NCI-H2029 (cell line): ENCODE data around the gene TLR4.
A peak's percentile ranks its signal among the peaks of the same experiment; 100 is the strongest.

Source experiments
- DNase-seq: peaks from one replicate; lab custom pipeline; 2025; lab: John Stamatoyannopoulos, UW

TLR4 gene

DNA sequence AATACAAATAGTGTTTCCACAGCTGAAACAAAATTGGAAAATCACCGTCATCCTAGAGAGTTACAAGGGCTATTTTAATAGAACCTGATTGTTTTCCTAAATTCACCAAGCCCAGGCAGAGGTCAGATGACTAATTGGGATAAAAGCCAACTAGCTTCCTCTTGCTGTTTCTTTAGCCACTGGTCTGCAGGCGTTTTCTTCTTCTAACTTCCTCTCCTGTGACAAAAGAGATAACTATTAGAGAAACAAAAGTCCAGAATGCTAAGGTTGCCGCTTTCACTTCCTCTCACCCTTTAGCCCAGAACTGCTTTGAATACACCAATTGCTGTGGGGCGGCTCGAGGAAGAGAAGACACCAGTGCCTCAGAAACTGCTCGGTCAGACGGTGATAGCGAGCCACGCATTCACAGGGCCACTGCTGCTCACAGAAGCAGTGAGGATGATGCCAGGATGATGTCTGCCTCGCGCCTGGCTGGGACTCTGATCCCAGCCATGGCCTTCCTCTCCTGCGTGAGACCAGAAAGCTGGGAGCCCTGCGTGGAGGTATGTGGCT is at the start of gene TLR4:
TSS of gene TLR4 (plus strand) at position 380 of the 552 bp plus-strand sequence. CDS start at position 450, 70 bp downstream.
- DNase-seq: no peak

DNA sequence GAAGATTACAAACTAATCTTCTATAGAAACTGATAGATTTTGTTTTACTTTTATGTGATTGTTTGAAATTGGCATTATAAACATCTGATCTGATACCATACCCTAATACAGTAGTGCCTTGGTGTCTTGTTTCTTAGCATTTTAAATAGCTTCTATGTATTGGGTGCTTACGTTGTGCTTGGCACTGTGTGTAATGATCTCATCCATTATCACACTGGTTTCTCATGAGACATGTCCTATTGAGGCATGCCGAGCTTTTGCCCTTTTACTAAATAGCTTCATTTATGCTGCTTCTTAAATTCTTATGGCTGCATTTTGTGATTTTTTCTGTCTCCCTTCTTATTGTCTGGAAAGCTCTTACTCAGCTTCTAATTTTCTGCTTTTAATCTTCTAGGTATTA is 48.2 kb upstream of the TLR4 start:
- DNase-seq: no peak

DNA sequence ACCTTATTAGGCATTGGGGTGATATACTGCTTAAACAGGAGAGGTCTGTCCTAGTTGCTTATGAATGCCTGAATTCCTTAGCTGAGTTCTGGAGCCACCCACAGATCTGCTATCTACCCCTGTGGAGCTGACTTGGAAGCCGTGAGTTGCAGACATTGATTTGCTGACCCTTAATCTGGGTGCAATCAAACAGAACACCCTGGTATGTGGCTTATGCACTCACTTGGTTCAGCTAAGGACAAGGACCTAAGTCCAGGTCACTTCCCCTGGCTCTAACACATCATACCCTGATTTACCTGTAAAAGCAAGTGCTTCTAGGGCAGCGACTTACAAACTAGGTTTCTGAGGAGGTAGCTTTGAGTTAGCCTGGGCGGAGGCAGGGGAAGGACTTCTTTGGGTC is 41.6 kb upstream of the TLR4 start:
- no peak for DNase-seq

DNA sequence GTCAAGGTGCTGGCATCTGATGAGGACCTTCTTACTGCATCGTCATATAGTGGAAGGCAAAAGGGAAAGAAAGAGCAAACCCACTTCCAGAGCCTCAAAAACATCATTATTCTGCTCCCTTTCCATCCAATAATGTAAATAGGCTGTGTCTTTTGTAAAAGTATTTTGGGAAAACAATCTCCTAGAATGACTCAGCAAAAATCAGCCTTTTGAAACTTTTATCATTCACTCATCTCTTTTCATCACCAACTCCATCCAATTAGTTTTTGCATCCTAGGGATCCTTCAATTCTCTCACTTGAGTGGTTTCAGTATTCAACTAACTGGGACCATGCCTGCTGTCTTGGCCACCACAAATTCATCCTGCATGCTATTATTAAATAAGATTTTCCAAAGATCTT is 39.8 kb upstream of the TLR4 start:
- no peak for DNase-seq

DNA sequence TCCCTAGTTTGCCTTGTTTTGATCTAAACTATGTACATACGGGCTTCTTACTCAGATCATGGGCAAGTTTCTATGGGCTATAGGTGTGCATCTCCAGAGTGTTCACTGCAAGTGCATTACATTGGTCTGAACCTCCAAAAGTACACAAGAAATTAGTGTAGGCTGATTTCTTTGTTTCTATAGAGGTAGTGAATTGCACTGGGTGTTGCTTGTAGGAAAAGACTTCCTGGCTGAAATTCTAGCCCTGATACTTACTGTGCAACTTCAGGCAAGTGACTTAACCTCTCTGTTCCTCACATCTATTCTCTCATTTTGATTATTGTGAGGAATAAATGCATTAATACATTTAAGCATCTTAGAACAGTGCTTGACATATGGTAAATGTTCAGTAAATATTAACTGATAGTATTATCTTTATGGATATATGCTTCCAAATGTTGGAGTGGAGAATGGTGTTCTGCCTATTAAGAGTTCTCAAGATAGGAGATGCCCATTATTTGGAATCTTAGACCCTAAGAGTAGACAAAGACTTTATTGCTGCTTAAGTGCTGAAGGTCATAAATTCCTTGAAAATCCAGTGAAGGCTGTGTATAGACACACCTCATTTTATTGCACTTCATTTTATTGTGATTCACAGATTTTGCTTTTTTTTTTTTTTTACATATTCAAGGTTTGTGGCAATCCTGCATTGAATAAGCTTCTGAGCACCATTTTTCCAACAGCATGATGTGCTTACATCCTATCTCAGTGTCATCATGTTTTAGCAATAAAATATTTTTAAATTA is 38.4 kb upstream of the TLR4 start:
- DNase-seq: no peak

DNA sequence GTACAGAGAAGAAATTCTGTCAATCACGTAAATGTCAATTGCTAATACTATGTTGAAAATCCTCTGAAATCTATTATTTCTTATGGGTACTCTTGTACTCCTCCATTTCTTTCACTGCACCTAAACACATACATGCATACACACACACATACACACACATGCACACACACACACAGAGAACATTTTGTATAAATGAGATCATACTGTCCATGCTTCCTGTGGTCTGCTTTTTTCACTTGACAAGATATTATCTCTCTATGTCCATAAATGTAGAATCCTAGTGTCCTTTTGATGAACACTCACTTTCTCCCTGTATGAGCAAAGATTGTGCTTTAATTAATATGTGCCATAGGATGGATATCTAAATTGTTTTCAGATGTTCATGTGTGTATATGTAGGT is 32.7 kb upstream of the TLR4 start:
- no peak for DNase-seq

DNA sequence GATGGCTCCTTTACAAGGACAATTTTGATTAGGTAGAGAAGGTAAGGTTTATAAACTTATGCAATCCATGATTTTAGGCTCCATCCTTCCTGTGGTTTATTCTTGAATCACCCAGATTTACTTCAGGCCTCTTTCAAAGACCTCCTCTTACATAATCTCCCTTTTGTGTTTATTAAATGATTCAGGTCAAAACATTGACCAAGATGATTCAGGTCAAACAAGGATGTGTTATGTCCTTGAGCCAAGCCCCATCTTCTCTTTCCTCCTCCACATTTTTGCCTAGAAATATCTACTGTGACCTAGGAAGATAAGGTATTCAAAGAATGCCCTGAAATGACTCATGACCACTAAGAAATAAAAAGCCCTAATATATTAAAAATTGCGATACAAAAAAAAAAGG is 31.8 kb upstream of the TLR4 start:
- no peak for DNase-seq

DNA sequence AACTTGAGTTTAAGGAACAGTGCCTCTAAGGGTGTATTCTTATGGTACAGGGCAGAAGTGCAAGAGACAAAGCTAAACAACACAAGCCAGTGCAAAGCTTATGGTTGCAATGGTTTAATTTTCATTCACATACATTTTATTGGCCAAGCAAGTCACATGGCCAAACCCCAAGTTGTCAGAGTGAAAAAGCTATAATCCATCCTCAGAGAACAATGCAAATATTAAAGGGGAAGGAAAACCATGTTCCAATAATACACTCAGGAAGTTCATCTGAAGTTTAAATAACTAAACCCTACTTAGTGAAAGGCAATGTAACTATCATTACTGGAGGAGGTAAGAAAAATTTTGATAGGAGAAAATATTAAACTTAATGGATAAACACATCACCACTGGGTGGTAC is 26.6 kb upstream of the TLR4 start:
- DNase-seq: no peak

DNA sequence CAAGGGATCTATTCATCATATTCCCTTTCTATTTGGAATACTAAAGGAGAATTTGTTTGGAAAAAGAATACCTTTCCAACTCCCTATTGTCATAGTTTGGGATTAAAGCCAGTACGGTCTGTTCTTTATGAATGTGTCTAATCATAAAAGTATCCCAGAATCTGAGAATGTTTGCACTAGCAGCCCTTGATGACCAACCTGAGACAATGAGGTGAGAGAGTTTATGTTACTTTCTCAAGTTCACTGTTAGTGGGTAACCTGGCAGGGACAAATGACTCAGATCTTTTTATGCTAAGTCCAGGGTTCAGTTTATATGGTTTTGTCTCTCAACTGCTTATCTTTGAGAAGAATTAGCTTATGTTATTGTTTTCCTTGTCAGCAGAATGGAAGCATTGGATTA is 25.3 kb upstream of the TLR4 start:
- no peak for DNase-seq

DNA sequence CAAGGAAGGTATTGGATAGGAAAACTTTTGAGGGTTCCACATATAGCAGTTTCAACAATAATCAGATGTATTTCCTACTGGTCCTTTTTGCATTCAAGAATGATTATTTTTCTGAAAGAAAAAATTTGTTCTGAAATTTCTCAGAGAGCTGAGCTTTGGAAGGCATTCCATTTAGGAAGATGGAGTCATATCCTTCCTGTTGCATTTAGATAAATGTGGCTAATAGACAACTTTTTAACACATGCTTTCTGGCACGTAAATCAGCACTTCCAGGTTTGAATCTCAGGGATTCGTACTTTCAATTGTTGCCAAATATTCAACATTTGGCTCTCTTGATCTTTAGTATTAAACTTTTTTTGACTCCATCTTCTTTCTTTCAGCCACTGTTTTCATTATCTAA is 24.8 kb upstream of the TLR4 start:
- no peak for DNase-seq

DNA sequence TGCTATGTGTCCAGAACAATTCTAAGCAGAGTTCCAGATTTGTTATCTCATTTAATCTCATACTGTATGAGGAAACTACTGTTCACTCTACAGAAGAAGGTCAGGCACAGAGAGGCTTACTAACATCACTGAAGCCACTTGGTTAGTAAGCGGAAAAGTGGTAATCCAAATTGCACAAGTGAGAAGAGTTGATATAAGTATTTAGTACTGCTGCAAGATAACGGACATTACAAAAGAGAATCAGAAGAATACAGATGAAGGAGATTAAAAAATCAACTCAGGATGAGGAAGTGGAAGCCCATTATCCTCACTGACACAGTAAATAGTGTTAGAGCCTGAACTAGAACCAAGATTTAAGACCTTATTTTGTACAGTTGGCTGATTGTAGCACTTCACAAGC is 22.3 kb upstream of the TLR4 start:
- no peak for DNase-seq

DNA sequence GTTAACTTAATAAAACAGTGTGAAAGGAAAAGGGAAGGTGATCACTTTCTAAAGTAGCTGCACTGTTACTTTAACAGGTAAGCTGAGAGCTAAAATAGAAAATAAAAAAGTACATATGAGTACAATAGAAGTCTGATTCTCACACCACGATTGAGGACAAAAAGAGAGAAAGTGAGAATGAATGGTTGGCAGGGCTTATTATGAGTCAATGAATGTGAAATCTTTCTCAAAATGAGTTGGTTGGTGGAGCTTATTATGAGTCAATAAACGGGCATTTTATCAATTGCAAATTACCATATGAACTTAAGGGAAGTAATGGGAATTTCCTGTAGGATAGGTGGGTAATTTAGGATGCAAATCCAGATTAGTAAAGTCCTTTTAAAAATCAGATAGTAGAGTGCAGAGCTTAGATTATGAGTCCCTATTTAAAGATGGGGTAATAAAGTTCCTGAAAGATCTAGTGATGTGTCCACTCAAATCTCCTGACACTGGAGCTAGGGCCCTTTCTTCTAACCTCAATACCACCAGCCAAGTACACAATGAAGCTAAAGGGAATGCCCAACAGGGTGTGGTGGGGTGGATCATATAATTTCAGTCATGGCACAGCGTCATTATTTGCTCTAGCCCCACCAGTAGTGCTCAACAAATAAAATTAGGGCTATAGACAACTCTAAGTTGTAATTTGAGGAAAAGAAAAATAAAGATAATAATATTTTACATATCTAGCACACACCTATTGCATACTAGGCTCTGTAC is 21.1 kb upstream of the TLR4 start:
- DNase-seq: no peak

DNA sequence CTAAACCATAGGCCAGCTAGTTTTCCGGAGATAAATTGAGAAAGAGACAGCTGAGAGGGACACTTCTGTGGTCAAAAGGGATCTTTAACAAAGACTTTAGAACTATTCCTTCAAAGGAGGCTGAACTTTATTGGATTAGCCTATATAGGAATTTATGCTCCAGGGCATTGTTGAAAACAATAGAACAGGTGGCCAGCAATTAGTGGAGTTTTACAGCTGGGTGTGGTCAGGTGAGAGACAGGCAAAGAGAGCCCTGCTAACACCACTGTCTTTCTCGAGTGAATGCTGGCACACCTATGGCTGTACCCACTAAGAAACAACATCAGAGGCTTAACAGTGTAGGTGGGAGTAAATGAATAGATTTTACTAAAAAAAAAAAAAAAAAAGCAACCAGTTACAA is 16.7 kb upstream of the TLR4 start:
- DNase-seq: no peak

DNA sequence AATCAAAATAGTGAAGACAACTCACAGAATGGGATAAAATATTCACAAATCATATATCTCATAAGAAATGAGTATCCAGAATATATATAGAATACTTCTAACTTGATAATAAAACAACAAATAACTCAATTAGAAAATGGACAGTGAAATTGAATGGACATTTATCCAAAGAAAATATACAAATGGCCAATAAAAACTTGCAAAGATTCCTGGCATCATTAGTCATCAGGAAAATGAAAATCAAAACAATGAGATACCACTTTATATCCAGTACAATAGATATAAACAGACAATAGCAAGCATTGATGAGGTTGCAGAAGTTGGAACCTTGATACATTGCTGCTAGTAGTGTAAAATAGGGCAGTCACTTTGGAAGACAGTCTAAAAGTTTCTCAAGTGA is 12.8 kb upstream of the TLR4 start:
- no peak for DNase-seq

DNA sequence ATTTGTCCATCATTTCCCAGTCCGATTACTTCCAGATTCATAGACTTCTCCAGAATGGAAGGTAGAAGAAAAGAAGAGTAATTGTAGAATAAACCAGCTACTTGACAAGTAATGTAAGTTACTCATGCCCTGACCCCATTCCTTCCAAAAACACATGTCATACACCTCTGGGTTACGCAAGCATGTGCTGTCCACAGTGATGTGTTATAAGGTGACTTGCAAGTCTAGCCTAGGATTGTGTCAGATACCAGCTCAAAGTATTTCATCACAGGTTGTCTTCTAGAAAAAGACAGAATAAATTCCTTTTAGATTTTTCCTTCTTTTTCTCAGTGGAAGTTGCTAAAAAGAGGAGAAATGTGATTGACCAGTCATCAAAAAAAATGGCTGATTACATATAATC is 8.0 kb upstream of the TLR4 start:
- no peak for DNase-seq

DNA sequence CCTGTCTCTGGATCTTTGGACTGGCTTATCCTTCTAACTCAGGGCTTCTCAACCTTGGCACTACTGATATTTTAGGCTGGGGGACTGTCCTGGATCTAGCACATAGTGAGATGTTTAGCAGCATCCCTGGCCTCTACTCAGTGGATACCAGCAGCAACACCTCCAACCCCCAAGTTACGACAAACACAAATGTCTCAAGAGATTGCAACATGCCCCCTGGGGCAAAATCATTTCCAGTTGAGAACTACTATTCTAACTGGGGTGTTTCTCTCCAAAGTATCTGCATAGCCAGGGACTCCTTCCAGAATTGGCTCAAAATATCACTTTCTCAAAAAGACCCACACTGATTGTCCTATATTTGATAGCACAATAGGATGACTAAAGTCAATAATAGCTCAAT is 7.2 kb upstream of the TLR4 start:
- DNase-seq: no peak

DNA sequence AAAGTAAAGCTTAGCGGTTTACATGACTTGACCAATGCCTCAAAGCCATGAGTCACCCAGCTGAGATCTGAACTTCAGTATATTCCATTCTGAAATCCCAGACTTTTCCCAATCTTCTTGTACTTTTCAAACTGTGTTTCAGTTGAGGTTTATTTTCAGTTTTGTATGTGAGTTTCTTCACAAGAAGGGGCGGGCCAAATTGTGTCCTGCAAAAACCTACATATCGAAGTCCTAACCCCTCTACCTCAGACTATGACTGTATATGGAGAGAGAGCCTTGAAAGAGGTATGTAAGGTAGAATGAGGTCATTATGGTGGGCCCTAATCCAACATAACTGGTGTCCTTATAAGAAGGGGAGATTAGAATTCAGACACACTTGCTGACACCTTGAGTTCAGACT is 666 bp upstream of the TLR4 start:
- DNase-seq: no peak

DNA sequence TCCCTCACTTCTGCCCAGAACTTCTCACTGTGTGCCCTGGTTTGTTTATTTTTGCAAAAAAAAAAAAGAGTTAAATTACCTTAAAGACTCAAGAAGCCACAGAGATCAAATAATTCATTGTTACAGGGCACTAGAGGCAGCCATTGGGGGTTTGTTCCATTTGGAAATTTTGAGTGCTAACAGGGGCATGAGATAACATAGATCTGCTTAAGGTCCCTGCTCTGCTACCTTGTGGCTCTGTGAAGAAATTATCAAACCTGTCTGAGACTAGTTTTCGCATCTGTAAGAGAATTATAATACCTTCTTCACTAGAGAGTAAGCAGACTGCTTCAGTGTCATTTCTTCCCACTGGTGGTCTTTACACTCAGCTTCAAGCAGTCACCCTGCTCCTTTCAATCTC is 394 bp downstream of the TLR4 start:
- no peak for DNase-seq

DNA sequence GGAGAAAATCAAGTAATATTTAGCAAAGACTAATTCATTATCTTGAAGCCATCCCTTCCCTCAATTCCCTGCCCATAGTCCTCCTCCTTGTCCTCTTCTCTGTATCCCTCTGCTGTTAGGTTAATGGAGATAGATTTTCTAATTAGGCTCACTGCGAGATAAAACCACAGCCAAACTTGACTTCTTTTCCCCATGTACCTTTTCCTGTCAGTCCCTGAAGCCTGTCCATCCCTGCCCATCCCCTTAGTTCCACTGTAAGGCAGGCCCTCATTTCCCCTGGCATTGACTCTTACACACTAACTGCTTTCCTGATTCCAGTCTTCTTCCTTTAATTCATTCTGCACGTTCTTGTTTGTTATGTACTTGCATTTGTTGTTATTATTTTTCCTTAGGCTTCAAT is 1.2 kb downstream of the TLR4 start:
- no peak for DNase-seq

DNA sequence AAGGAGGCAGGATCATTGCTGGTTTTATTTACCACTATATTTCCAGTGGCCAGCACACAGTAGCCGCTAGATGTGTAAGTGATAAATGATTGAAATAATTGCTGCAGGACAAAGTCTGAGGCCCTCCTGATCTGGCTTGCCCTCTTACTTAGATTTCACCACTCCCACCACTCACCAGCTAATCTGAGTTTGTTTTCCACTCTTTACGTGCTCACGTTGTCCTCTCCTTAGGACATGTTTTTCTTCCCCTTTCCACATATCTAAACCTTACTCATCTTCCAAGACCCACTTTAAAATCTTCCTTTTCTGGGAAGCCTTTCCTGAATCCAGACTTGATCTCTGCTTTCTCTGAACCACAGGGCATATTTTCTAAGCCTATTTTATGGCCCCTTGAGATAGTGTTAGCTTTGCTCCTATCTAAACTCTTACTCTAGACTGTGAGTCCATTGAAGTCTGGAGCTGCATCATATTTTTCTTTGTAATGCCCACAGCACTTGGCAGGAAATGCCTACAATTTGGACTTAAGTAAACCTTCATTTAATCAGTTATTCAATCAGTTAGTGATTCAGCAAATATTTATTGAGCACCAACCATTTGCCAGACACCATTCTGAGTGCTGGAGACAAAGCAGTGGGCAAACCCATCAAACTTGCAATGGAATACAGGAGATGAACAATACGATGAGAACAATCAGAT is 2.4 kb downstream of the TLR4 start:
- peak; percentile 38 for DNase-seq

DNA sequence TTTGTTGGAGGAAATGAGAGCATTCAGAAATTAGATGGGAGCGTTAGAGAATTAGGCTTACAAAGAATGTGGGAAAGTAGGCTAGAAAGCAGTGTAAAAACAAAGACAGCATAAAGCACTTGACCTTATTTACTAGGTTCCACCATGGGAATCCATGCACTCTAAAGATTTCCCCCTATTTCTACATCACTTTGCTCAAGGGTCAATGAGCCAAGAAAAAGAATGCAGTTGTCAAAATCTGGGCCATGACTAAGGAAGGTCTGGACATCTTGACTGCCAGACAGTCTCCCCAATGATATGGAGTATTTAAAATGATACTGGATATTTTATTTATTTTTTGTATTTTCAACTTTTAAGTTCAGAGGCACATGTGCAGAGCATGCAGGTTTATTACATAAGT is 3.4 kb downstream of the TLR4 start:
- no peak for DNase-seq

DNA sequence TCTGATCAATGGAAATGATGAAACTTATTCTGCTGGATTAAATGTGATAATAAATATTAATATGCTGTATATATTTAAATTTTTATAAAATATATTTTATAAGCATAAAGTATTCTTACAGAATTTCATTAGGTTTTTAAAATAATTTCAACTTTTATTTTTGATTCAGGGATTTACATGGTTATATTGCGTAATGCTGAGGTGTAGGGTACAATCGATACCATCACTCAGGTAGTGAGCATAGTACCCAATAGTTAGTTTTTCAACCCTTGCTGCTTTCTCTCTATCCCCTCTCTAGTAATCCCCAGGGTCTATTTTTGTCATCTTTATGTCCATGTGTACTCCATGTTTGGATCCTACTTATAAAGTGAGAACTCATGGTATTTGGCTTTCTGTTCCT is 5.7 kb downstream of the TLR4 start:
- no peak for DNase-seq

DNA sequence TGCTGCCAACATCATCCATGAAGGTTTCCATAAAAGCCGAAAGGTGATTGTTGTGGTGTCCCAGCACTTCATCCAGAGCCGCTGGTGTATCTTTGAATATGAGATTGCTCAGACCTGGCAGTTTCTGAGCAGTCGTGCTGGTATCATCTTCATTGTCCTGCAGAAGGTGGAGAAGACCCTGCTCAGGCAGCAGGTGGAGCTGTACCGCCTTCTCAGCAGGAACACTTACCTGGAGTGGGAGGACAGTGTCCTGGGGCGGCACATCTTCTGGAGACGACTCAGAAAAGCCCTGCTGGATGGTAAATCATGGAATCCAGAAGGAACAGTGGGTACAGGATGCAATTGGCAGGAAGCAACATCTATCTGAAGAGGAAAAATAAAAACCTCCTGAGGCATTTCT is 10.1 kb downstream of the TLR4 start:
- DNase-seq: no peak
